Fibroblast of skin of right quadriceps (primary cell): ENCODE results near the gene FRAS1.
"Not testable (repeated sequence)": the region's sequence is repeated elsewhere in the genome, so short reads cannot be mapped to it uniquely, and the experiment has no call there.

Experiments used
- DNase-seq: peaks from one replicate; pipeline ENCODE4 v3.0.0-alpha.2; 2013

Gene FRAS1

DNA sequence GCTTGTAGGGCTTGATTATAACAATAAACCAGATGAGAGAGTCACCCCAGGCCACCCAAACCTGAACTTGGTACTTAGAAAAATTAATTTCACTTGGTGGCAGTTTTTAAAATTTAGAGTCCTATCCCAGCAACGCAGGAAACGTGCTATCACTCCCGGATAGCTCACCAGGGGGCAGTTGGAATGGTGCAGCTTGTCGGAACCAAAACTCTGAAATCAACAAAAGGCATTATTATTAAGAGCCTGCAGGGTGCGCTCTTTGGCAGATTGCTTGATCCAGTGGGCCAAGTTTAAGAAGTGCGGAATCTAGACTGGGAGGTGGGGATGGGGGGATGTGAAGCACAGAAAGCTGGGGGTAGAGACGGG lies 2.4 kb downstream of the FRAS1 start:
- peak; percentile 82 for DNase-seq

DNA sequence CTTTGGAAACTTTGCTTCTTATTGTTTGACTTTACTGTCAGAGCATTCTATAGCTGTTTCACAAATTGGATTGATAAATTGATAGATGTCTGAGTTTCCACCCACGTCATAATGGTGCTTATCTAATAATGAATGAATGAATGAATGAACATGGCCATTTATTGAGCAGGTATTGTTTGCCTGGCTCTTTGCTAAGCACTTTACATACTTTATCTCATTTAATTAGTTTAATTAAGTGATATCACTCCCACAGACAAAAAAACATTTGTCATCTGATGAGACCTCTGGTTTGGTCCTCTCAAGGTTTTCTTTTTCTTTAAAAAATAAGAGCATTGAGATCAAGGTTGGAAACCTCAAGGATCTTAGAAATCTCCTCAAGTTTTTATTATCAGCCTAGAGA lies 2.8 kb downstream of the FRAS1 start:
- DNase-seq = no peak

DNA sequence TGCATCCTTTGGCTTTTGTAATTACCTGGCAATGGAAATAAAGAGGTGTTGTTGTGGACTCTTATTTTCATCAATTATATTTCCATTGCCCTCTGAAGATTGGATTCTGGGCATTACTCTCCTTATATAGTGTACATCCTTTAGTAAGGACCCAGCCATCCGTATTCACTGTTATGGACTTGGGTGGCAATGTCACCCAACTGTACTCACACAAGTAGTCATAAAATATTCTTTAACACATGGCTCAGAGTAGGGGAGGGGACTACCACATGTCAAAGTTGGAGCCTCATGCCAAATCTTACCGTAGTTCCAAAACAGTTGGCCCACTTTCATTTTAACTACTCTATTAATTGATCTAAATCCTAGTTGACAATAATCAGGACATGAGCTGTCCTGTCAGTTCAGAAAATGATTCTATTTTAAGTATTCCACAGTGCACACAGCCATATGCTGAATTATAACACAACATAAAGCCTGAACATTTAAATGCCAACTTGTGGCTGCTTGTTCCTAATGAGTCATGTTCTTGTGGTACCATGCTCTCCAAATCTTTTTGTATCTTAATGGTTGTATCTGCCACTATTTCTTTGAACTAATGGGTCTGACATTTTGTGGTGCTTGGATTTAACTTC lies 4.9 kb downstream of the FRAS1 start:
- no peak for DNase-seq

DNA sequence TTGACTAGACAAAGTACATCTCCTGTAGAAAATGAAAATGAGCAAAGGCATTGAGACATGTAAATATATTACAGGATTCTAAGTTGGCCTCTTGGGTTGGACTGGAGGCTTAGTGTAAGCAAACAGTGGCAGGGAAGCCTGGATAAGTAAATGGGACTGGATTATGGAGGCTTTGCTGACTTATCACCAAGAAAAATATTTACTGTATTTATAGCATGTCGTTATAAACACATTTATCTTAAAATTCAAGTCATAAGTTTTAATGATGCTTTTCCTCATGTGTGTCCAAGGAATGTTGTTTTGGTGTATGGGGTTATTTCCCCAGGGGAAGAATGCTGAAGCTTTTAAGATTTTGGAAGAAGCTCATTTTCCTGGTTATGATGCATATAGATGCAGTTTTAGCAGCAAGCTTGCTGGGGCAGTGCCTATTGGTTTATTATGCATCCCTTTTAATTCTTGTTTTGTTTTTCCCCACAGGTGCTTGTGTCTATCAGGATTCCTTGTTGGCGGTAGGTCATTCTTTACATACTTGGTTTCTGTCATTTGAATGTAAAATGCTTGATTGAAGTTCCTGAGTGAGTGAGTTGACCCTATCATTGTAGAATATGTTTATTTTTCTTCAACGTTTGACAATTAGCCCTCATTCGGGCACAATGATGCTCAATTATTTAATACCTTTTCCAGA lies 8.5 kb downstream of the FRAS1 start:
- DNase-seq = peak; percentile 36

DNA sequence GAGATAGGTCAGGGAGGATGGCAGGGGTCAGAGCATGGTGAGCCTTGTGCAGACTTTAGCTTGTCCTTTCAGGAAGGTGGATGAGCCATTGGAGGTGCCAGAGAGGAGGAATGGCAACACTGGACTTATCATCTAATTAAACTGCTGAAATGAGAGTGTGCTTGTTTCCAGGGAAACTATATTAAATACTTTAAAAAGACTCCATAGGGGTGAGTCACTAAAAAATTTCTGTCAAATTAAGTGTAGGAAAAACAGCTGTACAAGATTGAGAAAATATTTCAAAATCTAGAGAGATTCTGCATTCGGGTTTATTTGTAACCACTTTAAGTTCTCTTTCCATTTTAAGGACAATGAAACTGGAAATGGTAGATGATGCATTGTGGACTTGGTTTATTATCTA lies 11.4 kb downstream of the FRAS1 start:
- DNase-seq = no peak

DNA sequence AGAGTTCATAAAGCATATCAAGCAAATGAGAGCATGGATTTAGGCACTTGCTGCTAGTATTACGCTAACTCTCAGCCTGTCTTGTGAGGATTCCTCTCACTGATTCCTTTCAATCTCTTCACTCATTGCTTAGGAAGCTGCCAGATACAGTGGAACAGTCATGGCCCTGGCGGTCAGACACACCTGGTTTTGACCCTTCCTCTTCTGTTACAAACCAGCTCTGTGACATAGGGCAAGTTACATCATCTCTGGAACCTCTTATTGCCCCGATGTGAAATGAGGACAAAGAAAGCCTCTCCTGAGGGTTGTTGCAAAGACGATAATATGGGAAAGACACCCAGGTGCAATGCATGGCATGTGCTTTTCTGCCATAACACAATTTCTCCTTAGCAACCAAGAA lies 12.2 kb downstream of the FRAS1 start:
- no peak for DNase-seq

DNA sequence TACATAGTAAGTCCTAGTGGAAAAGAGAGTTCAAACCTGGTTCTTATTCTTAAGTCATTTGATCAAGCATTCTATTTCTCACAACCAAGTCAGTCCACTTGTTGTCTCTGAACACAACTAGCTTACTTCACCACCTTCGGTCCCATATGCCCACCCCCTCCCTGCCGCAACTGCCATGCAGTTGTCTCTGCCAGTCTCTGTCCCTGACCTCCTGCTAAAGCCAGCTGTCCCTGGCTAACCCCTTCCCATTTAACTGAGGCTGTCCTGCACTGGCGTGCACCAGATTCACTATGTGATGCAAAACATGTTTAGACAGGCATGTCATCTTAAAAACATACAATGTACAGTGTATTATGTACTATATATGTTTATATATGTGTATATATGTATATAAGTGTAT lies 12.7 kb downstream of the FRAS1 start:
- DNase-seq = no peak

DNA sequence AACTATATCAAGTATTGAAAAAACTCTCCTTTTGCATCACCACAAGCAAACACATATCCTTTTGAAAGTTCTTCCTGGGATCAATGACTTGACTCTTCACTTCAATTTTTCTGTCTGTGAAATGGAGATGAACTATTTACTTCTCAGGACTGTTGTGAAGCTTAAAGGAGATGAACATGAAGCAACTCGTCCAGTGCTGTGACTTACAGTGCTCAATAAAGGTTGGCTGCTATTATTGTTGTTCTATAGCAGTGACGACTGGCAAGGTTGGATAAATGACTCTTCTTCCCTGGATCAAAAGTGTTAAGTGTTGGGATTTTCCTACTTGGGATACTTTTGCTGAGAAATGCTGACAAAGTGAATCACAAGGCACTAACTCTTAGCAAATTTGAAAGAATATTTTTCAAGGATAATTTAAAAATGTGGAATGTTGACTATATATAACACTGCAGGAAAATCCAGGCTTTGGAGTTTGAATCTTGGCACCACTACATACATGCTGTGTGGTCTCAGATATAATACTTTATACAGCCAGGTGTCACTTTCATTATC lies 13.7 kb downstream of the FRAS1 start:
- no peak for DNase-seq

DNA sequence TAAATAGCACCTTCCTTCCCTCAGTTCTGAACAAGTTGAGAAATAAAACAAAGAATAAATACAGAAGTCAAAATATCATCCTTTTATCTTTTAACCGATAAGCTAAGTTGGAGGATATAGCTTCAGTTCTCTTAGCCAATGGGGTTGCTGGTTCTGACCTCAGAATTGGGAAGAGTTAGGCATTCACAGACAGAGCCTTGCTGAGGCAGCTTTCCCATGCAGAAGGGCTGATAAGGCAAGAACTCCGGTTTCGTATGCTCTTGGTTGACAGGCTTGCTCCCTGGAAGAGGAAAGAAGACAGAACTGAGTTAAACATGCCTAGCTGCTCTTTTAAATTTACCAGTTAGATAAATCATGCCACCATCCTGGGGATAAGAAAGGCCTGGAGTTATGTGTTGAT lies 17.6 kb downstream of the FRAS1 start:
- no peak for DNase-seq

DNA sequence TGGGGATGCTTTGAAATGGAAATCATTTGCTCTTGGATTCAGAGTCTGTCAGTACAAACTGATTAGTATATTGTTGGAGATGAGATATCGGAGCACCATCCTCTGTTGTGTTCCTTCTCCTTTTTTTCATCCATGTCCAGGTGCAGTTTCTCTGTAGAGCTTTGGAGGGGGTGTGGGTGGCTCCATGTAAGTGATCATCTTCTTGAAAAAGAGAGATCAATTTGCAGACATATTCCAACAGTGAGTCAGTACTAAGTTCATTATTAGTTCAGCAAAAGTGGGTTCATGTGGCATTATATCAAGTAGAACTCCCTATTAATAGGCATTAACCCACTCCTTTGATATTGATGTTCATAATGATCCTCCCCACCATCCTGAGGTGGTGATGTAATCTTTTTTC lies 18.9 kb downstream of the FRAS1 start:
- no peak for DNase-seq

DNA sequence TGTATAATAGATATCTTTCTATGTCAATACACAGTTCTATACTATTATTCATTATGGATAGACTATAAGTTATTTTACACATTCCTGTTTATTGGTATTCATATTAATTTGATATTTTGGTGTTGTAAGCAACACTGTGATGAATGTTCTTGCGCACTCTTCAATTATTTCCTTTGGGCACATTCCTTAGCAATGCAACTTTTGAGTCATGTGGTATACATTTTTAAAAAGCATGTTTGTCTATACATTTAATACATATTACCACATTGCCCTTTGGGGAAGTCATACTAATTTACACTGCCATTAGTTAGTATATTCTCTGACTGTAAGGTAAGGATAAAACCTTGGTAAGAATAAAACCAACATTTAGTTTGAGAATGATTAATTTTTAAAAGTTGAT lies 21.0 kb downstream of the FRAS1 start:
- DNase-seq = no peak

DNA sequence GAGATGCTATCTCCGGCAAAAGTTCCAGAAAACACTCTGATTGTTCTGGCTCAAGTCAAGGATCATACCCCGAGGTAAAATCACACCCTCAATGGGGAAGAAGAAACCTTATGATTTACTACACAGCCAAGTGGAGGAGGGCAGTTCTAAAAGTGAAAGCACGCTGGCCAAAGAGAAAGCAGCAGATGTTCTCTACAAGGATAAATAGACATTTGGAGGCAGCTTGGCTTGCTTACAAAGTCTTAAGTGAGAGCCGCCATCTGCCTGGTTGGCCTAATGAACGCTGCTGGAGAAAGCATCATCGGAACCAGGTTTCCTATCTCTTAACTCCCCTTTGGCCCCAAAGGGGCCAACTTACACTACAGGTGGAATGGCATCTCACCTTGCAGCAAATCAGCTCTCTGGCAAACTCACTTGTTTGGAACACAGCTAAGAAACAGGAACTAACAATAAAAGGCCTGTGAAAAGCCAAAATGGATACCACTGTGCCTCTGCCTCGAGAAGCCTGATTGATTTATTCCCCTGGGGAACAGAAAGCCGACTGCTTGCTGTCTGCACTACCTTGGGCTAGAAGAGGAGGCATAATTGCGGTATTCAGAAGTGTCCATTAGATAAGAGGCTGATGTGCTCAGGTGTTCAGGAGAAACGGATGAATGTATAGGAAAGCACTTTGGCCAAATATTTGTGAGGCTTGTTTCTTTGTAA lies 22.8 kb downstream of the FRAS1 start:
- DNase-seq = no peak

DNA sequence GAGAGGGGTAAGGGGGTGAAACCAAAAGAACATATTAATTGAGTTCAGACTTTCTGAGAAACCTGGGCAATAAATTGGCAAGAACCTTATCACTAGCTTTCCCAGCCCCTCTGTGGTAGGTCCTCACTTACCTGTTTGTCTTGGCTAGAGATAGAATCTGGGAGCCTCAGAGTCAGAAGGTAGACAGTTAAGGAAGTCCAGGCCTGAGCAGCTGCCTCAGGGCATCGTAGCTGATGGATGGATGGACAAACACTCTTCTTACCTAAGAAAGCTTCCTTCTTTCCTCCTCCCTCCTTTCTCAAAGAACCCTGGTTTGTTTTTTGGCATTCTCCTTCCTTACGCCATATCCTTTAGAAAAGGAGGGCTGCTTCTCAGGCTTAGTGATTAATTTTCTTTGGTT lies 24.4 kb downstream of the FRAS1 start:
- DNase-seq = no peak

DNA sequence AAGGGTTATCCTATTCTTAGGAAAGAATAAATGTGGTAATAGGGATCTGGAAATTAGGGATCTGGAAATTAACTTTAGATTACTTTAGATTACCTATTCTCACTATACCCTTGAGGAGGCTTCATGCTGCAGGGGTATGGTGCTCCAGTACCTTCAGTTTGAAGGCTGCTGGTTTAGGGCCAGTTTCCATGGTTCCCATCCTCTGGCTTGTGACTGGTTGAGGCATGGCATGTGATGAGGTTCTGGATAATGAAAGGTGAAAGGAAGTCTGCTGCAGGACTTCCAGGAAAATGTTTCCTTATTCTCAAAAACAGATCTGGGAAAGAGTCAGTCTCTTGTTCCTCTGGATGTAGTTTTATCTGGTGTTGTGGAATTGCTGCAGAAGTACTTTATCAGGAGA lies 25.9 kb downstream of the FRAS1 start:
- no peak for DNase-seq

DNA sequence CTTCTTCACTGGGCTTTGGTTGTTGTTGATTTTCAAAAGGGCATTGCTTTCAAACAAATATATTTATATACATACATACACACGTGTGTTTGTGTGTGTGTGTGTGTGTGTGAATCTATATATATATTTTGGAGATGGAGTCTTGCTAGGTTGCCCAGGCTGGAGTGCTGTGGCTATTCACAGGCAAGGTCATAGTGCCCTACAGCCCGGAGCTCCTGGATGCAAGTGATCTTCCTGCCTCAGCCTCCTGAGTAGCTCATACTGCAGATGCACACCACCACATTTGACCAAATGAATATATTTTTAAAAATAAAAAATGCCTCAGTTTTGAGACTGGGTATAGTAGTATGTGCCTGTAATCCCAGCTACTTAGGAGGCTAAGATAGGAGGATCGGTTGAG lies 34.4 kb downstream of the FRAS1 start:
- DNase-seq = no peak

DNA sequence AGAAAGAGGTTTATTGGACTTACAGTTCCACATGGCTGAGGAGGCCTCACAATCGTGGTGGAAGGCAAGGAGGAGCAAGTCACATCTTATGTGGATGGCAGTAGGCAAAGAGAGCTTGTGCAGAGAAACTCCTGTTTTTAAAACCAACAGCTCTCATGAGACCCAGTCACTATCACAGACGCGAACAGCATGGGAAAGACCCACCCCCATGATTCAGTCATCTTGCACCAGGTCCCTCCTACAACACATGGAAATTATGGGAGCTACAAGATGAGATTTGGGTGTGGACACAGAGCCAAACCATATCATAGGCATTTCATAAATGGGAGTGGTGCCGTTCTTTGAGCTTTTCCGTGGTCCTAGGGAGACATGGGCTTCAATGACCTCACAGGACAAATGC lies 35.2 kb downstream of the FRAS1 start:
- not testable (repeated sequence) for DNase-seq

DNA sequence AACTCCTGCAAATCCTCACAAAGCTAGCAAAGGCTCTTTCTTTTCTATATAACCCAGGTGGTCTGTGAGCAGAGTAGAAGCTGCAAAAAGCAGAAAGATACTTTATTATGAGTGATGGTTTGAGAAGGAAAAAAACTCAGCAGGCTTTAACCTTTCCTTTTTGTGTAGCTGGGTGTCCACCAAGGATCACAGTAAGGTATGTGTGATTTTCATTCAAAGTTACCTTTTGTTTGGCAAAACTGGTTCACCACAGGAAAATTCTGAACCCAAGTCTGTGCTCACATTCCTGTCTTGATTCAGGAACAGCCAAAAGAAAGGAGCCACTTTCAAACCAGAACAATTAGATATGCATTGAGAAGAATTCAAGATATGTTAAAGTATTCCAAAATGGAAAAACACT lies 35.7 kb downstream of the FRAS1 start:
- no peak for DNase-seq

DNA sequence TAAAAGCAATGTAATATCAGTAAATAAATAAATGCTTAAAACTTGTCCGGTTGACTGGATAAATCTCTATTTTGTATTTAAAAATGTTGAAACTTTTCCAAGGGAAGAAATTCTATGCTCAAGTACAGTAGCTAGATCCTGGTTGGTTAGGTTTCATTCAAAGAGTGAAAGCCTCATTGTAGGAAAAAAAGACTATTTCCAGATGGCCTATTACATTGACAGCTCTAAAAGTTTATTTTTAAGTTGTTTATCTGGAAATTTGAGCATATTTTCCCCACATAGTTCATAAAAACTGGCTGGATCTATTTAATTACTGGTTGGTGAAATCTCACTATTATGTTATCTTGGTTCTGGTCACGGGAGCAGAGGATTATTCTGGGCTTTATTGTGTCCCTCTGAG lies 38.0 kb downstream of the FRAS1 start:
- DNase-seq = no peak

DNA sequence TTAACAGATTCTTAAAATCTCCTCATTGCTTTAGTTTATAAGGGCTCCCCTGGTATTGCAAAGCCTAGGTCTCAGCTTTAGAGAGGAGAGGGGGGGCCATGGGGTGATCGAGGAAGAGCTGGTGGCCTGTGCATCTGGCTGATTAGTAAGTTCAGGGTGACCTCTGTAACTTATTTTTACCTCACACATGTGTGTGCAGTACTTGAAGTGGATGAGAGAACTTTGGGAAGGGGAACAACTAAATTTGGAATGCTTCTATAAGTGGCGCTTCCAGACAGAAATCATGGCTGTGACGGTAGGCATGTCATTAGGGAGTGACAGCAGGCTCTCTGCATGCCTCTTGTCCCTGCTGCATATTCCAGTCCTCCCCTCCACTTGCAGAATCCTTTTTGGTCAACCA lies 41.9 kb downstream of the FRAS1 start:
- no peak for DNase-seq

DNA sequence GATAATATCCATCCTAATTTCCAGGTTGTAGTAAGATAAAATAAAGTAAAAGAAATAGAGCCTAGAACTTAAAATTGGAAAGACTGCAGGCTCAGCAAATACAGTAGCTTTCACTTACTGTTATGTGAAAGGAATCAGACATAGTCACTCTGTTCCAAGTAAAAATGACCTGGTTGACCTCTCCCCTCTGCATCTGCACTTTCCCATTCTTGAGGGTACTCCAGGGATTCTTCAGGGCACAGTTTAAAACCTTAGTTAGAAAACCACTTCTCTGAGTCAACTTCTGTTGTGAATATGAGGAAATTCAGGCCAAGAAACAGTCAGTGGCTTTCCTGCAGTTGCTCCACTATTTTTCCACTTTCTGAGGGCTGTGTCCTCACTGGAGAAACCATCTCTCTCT lies 42.9 kb downstream of the FRAS1 start:
- DNase-seq = peak; percentile 12

DNA sequence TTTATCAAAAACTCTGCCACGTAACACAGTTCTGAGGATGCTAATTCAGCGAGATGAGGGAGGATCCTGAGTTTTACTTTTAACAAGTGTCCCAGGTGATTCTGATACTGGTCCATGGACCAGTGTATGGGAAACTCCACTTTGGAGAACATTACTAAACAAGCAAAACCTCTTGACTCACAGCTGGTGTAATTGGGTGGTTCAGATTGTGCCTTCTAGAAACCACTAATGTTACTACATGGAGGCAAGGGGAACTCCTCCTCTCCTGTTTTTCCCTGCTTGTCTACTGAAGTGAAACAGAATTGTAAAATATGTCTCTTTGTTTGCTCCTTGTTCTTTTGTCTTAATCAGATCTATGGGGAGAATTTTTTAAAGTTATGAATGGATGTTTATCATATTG lies 62.6 kb downstream of the FRAS1 start:
- no peak for DNase-seq

DNA sequence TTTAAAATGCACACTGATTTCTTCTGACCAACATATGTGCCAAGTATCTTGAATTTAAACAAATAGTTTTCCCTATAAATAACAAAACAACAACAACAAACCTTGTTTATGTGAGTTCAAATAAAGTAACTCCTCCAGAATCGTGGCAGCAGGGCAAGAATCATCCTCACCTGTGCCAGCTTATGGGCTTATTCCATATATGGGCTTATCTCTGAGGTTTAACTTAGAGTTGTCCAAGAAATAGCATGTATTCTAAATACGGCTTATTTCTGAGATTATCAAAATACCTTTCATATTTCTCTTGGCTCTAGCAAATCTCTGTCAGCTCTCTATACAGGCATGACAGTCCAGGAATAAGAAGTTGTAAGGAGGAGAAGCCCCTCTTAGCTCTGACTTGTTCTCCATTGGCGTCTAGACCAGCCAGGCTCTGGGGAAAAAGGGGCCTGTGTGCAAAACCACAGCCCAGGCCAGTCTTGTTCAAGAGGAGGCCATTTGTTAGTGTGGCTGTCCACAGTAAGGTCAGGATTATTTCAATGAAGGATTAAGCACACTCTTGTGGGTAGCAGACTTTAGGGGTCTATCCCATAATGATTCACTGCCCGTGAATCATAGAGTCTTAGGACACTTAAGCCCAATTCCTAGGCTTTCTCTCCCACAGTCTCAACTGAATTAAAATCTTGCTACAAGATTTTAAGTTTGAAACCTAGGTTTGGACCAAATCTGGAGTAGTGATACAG lies 63.2 kb downstream of the FRAS1 start:
- no peak for DNase-seq

DNA sequence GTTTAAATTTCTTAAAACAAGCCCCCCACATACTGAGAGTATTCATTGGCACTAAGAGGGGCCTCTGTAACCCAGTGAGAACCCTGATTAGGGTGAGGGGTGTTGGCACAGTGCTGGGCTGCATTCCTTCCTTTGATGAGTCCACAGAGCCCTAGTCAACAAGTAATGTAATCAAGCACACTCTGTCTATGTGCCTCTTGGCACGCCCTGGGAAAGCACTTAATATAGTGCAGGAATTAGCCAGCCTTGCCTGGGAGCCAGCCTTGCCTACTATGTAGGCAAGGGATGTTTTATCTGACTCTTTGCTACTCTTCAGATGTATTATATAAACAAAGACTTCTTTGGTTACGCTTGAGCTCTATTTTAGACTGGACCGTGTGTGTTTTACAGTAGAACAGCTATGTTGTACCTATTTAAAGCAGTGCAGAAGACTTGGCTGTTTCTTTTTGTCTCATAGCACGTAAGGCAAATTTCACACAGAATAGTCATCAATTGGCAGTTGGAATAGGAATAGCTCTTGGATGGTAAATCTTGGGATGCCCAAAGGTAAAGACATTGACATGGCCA lies 64.3 kb downstream of the FRAS1 start:
- DNase-seq = no peak
